ENCODE data around the gene KNDC1.

The KNDC1 gene

DNA sequence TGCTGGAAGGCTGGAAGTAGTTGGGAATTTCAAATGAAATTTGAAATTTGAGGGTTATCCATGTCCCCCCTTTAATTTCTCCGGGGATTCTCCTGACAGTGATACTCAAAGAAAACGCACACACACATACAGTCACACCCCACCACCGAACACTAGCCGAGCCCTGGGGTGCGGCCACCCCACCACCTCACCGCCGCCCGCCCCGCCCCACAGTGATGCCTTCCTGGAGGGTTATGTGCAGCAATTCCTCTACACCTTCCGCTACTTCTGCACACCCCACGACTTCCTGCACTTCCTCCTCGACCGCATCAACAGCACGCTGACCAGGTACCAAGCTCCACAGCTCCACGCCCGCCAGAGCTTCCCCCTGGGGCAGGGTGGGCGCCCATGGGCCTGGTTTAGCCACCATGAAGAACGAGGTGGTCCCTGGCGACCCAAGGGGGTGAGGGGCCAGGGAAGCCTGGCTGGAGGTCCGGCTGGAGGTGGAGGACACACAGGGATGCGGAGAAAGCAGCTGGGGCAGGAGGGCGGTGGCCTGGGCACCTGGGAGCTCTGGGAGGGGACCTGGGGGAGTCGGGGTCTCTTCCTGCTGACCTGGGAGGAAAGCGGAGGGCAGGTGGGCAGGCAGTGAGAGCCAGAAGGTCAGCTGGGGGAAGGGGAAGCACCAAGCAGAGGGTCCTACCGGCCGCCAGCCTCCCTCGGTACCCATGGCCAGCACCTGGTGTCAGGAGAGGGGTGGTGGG lies 50.5 kb downstream of the KNDC1 start:
- no peak overlapping the region for H3K4me3 ChIP-seq (ENCODE audit: low read depth, low read length)
- in situ Hi-C loops (cut with HindIII; ENCODE audit: low sequenced_read_pairs) = no loop called here
- TF ChIP-seq, protein P1, sequence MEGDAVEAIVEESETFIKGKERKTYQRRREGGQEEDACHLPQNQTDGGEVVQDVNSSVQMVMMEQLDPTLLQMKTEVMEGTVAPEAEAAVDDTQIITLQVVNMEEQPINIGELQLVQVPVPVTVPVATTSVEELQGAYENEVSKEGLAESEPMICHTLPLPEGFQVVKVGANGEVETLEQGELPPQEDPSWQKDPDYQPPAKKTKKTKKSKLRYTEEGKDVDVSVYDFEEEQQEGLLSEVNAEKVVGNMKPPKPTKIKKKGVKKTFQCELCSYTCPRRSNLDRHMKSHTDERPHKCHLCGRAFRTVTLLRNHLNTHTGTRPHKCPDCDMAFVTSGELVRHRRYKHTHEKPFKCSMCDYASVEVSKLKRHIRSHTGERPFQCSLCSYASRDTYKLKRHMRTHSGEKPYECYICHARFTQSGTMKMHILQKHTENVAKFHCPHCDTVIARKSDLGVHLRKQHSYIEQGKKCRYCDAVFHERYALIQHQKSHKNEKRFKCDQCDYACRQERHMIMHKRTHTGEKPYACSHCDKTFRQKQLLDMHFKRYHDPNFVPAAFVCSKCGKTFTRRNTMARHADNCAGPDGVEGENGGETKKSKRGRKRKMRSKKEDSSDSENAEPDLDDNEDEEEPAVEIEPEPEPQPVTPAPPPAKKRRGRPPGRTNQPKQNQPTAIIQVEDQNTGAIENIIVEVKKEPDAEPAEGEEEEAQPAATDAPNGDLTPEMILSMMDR (IDR thresholded peaks at IDR 0.05; ENCODE audit: low read depth, low read length, missing control alignments) = no peak
- DNase-seq (ENCODE audit: low read depth) = no peak

DNA sequence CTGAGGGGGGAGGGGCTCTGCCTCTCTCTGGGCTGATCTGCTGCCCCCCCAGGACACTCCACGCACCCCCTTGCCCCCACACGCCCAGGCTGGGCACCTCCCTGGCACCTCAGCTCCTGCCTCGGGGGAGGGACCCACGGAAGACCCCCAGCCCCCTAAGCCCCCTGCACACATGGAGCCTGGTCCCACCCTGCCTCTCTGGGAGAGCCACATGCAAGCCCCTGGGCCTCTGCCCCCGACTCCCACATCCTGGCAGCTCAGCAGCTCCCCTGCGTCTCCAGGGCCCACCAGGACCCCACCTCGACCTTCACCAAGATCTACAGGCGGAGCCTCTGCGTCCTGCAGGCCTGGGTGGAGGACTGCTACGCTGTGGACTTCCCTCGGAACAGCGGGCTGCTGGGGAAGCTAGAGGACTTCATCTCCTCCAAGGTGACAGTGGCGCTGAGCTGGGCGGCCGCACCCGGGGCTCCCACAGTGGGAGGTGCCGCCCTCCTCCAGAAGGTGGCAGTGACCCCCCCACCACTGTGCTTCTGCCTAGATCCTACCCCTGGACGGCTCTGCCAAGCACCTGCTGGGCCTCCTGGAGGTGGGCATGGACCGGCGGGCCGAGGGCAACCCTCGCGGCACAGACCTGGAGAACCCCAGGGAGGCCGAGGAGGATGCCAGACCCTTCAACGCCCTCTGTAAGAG lies 51.3 kb downstream of the KNDC1 start:
- no peak overlapping the region for H3K4me3 ChIP-seq (ENCODE audit: low read depth, low read length)
- in situ Hi-C loops (cut with HindIII; ENCODE audit: low sequenced_read_pairs) = no loop called here
- TF ChIP-seq, protein P1 (IDR thresholded peaks at IDR 0.05; ENCODE audit: low read depth, low read length, missing control alignments) = no peak
- DNase-seq (ENCODE audit: low read depth) = no peak

DNA sequence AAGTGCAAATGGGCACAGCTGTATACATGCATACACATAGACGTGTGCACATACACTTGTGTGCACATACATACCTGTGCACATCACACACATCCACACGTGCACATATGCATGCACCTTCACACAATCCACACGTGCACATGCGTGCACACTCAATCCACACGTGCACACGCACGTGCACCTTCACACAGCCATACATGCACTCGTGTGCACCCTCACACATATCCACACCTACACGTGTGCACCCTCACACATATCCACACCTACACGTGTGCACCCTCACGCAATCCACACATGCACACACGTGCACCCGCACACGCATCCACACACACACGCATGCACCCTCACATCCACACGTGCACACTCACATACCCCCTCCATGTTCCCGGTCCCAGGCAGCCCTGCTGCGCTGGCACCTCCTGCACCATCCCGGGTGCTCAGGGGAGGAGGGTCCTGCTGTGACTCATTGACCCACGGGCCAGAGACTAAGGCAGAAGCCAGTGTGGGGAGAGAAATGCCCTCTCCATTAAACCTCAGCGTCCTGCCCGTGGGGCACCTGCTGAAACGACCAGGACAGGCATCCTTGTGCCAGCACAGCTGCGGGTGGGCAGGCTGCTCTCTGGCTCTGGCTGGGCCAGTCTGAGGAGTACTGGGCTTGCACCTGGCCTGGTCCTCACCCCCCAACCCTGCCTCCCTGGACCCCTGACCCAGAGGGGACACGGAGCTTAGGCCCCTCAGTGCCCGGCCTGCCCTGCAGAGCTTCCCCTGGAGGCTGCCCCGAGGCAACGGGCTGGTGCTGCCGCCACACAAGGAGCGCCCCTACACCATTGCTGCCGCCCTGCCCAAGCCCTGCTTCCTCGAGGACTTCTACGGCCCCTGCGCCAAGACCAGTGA lies 52.2 kb downstream of the KNDC1 start:
- TF ChIP-seq, protein P1 (IDR thresholded peaks at IDR 0.05; ENCODE audit: low read depth, low read length, missing control alignments) = no peak
- DNase-seq (ENCODE audit: low read depth) = no peak

DNA sequence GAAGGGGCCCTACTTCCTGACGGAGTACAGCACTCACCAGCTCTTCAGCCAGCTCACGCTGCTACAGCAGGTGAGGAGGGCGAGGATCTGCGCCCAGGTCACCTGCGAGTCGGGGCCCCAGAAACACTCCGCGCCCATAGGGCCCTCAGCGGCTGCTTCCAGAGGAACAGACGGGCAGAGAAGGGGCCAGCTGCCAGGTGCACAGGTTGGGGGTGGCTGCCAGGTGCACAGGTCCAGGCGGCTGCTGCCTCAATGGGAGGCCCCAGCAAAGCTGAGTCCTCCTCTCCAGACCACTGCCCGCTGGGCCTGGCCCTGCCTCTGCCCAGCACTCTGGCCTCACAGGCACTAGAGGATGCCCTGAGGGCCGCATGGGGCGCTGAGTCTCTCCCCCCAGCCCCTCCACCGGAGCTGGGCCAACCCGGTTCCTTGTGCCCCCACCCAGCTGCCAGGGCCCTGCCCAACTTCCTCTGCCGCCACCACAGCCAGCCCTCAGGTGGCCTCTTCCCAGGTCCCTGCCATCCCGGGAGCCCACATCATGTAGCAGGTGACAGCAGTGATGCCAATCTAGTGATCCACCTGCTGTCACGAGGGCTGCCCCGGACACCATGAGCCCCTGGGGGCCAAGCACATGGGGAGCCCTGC lies 53.0 kb downstream of the KNDC1 start:
- no peak for DNase-seq (ENCODE audit: low read depth)
- no peak overlapping the region for H3K4me3 ChIP-seq (ENCODE audit: low read depth, low read length)
- in situ Hi-C loops (cut with HindIII; ENCODE audit: low sequenced_read_pairs) = no loop called here
- TF ChIP-seq, protein P1 (IDR thresholded peaks at IDR 0.05; ENCODE audit: low read depth, low read length, missing control alignments) = no peak

More for the DNA sequence above, 52.2 kb downstream of the KNDC1 start:
- in situ Hi-C loops (cut with HindIII; ENCODE audit: low sequenced_read_pairs) = no loop called here
- H3K4me3 ChIP-seq (ENCODE audit: low read depth, low read length) = no peak overlapping the region

DNA sequence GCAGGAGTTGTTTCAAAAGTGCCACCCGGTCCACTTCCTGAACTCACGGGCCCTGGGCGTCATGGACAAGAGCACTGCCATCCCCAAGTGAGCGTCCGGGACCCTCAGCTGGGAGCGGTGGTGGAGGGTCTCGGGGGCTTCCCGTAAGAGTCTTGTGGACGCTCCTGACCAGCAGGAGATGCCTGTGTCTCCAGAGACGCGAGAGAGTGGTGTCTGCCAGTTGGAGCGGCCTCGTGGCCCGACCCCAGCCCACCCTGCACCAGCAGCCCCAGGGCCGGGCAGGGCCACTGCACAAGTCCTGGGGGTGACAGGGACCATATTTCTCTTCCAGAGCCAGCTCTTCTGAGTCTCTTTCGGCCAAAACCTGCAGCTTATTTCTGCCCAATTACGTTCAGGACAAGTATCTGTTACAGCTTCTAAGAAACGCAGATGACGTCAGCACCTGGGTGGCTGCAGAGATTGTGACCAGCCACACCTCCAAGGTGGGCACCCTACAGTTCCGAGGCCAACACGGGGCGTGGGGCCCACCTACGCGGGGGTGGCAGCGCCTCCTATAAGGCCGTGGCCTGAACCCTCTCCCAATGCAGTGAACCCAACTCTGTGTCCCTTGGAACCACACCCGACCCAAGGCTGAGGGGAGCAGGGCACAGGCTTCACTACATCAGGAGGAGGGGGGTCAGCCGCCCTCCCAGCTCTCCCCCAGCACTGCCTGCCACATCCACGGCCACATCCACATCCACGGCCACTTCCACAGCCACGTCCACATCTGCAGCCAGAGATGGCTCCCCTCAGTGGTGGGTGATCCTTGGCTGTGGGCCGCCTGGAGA lies 53.8 kb downstream of the KNDC1 start:
- H3K4me3 ChIP-seq (ENCODE audit: low read depth, low read length) = no peak overlapping the region
- no peak for DNase-seq (ENCODE audit: low read depth)
- in situ Hi-C loops (cut with HindIII; ENCODE audit: low sequenced_read_pairs) = no loop called here
- TF ChIP-seq, protein P1 (IDR thresholded peaks at IDR 0.05; ENCODE audit: low read depth, low read length, missing control alignments) = no peak

Data from astrocyte of the cerebellum (primary cell).